GM19035 (cell line): ENCODE measurements around the gene TRIM37.

Source experiments
- ATAC-seq: cut with Tn5 transposase; IDR thresholded peaks from one replicate; pipeline ENCODE4 v1.9.1; 2021; ENCODE audit not compliant: unreplicated experiment

TRIM37 gene

DNA sequence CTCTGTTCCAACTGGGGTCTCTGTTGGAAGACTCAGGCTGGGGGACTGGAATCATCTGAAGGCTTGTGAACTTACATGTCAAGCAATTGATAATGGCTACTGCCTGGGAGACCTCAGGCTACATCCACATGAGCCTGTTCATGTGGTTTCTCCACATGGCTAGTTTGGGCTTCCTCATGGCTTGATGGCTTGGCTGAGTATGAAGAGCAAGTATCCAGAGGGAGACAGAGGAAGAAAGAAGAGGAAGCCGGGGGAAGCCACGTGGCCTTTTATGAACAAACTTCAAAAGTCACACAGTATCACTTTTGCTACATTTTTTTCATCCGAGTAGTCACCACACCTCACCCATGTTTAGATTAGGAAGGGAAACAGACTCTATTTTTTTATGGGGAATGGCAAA lies 158.9 kb downstream of the TRIM37 start:
- ATAC-seq, result no peak

GRCh38 chr17:58947411-58947810 lies 159.3 kb downstream of the TRIM37 start:
- ATAC-seq, result no peak

DNA sequence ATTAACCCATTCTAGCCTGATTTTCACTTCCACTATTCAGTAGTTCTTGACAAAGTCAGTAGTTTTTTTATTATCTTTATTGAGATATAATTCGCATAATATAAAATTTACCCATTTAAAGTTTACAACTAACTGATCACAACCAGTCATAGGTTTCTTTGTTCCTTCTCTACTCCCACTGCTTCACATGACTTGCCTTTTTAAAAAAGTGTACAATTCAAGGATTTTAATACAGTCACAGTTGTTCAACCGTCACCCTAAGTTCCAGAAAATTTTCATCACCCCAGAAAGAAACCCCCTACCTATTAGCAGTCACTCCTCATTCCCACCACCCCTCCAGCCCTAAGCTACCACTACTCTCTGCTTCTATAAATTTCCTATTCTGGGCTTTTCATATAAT lies 162.5 kb downstream of the TRIM37 start:
- no peak for ATAC-seq

GRCh38 chr17:58936295-58936694 lies 170.4 kb downstream of the TRIM37 start:
- ATAC-seq, result no peak

- ATAC-seq, result no peak
Observed at GRCh38 chr17:58932956-58933355, 173.7 kb downstream of the TRIM37 start.
